GM19240 (cell line): ENCODE measurements around the gene TXN2.
"Not testable (repeated sequence)": the region's sequence is repeated elsewhere in the genome, so short reads cannot be mapped to it uniquely, and the experiment has no call there.

Experiments used
- DNase-seq: peaks from one replicate; pipeline ENCODE4 v3.0.0; 2011; ENCODE audit warnings: low spot score; ENCODE audit not compliant: insufficient read length

Gene TXN2

DNA sequence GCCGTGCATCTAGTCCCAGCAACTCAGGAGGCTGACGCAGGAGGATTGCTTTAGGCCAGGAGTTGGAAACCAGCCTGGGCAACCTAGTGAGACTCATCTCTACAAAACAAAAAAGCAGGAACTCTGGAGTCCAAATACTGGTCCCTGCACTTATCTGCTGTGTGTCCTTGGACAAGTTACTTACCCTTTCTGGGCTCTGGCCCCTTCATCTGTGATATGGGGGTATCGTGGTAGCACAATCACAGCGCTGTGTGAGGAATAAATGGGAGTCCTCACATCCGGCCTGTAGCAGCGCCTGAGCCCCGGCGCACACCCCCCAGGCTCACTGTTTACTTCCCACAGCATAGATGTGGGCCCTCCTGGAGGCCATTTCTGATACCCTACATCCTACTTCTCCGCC lies 49.5 kb downstream of the TXN2 start:
- DNase-seq, result no peak

DNA sequence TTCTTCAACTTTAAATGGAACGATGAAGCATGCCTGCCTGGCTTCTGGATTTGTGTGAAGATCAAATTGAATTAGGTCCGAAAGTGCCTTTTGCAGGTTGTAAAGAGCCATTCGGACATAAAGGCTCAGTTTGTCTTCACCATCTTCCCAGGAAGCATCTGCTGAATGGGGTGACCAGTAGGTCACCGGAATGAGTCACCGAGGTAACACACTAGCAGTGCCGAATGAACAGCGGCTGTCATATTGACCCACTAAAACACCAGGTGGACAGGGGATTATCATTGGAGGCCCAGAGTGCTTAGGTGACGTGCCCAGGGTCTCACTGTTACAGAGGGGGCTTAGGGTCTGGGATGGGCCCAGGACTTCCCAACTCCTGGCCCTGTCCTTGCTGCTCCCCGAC lies 50.6 kb downstream of the TXN2 start:
- no peak for DNase-seq

DNA sequence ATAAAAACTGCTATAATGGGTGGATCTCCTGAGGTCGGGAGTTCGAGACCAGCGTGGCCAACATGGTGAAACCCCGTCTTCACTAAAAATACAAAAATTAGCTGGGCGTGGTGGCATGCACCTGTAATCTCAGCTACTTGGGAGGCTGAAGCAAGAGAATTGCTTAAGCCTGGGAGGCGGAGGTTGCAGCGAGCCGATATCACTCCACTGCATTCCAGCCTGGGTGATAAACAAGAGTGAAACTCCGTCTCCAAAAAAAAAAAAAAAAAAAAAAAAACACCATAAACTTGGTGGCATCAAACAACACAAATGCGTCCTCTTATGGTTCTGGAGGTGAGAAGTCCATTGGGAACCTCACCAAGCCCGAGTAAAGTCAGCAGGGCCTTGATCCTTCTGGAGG lies 53.5 kb downstream of the TXN2 start:
- not testable (repeated sequence) for DNase-seq

DNA sequence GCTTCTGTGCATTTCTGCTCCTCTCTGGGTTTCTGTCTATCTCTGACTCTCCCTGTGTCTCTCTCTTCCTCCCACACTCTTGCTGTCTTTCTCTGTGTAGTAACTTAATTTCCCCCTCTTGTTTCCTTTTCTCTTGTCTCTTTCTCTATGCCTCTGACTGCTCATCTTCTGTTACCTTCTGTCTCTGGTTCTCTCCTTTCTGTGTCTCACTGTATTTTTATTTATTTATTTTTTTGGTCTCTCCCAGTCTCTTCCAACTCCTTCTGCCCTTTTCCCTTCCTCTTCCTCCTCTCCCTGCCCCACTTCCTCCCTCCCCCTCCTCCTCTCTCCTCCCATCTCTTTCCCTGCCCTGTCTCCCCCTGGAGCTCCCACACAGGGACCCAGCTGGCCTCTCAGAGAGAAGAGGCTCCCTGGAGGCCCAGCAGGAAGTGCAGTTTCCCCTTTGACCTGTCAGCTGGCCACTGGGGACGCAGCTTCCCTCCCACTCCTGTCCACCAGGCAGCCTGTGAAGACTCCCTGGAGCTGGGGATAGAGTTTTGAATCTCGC lies 55.4 kb downstream of the TXN2 start:
- no peak for DNase-seq

DNA sequence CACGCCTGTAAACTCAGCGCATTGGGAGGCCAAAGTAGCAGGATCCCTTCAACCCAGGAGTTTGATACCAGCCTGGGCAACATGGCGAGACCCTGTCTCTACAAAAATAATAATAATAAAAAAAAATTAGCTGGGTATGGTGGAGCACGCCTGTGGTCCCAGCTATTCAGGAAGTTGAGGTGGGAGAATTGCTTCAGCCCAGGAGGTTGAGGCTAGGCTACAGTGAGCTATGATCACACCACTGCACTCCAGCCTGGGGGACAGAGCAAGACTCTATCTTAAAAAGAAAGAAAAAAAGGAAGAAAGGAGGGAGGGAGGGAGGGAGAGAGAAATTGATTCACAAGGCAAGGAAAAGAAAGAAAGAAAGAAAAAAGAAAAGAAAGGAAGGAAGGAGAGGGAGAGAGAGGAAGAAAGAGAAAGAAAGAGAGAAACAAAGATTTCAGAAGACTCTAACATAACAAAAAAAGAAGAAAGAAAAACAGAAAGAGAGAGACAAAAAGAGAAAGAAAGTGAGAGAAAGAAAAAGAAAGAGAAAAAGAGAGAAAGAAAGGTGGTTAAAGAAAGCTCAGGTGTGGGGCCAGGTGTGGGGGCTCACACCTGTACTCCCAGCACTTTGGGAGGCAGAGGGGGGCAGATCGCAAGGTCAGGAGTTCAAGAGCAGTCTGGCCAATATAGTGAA lies 56.4 kb downstream of the TXN2 start:
- DNase-seq, result no peak

DNA sequence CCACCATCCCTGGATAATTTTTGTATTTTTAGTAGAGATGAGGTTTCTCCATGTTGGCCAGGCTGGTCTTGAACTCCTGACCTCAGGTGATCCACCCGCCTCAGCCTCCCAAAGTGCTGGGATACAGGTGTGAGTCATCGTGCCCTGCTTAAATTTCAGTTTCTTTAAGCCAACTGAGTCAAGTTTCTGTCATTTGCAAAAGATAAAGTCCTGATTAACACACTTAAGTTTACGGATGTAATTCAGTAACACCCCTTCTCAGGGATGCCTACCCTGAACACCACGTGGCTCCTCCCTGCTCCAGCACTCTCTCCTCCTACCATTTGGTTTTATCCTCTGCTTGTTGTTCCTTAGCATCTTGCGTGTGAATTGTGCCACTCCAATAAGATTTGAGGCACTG lies 57.0 kb downstream of the TXN2 start:
- DNase-seq, result not testable (repeated sequence)

DNA sequence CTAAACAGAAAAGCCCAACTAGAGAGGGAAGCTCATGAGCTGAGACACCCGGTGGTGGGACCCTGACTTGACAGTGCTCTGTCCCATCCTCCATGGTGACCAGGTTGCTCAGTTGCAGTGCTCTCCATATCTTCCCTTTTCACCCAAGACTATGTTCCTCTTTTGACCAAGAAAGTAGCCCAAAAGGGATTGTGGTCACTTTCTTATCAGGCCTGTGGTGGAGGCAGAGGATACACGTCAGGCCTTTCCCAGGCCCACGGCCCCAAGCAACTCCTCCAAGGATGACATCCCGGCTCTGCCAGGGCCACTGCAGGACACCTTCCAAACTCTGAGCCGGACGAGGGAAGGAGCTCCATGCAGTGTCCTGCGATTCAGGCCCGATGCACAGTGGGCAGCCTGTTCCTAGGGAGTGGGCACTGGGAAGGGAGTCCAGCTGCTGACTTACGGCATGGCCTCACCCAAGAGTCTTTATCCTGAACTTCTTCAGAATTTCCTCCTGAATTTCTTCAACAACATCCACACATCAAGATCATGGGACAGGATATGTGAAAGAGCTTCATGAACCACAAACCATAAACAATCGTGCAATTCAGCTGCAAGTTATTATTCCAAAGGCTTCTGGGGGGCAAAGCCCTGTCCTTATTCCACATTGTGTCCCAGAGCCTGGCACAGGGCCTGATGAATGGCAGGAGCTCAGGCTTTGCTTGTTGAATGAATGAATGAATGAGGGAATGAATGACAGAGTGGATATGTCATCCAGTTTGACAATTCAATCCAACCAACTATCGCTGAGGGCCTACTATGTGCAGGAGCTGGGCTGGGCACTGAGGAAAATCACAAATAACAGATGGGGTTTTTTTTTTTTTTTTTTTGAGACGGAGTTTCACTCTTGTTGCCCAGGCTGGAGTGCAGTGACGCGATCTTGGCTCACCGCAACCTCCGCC lies 57.7 kb downstream of the TXN2 start:
- DNase-seq, result no peak

DNA sequence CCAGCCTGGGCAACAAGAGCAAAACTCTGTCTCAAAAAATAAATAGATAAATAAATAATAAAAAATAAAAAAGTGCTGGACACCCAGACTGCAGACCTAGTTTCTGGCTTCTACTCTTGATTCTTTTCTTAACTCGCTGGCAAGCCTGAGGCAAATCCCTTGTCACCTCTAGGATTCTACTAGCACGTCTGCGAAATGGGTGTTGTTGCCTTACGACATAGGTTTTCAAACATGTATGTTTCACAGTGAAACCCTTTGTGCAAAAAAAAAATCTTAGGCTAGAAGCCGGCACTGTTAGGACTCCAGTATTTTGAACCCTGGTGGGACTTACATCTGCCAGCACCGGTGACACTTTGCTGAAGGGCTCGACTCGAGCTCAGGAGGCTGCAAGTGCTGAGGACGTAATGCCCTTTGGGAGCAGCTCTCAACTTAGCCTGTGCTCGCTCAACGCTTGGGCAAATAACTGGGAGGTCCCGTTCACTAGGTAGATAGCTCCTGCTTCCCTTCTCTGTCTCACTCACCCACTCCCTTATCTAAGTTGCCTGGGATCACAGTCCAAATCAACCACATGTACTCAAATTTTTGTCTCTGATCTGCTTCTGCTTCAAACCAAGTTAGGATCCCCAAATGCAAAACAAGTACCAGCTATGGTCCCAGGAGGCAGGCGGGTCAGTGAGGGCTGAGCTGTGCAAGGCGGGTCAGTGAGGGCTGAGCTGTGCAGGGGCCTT lies 59.0 kb downstream of the TXN2 start:
- no peak for DNase-seq

DNA sequence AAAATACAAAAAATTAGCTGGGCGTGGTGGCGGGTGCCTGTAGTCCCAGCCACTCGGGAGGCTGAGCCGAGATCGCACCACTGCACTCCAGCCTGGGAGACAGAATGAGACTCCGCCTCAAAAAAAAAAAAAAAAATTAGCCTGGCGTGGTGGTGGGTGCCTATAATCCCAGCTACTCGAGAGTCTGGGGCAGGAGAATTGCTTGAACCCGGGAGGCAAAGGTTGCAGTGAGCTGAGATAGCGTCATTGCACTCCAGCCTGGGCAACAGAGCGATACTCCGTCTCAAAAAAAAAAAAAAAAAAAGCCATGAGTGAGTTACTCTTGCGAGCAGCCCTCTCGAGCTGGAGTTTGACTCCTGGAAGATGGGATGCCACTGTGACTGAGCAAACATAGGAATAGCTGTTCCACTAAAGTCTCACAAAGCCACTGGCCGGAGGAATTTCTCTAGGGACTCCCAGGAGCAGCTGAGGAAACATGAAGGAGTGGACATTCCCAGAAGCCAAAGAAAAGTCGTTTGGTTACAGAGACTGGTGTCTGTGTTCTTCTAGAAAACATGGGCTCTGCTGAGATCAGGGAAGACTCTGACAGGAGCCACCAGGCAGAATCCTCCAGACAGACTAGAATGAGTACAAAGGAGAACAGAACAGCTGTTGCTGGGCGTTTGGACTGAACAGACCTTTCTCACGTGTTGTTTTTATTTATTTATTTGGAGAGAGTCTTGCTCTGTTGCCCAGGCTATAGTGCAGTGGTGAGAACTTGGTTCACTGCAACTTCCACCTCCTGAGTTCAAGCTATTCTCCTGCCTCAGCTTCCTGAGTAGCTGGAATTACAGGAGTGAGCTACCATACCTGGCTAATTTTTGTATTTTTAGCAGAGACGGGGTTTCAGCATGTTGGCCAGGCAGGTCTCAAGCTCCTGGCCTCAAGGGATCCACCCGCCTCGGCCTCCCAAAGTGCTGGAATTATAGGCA lies 61.2 kb downstream of the TXN2 start:
- DNase-seq, result no peak

DNA sequence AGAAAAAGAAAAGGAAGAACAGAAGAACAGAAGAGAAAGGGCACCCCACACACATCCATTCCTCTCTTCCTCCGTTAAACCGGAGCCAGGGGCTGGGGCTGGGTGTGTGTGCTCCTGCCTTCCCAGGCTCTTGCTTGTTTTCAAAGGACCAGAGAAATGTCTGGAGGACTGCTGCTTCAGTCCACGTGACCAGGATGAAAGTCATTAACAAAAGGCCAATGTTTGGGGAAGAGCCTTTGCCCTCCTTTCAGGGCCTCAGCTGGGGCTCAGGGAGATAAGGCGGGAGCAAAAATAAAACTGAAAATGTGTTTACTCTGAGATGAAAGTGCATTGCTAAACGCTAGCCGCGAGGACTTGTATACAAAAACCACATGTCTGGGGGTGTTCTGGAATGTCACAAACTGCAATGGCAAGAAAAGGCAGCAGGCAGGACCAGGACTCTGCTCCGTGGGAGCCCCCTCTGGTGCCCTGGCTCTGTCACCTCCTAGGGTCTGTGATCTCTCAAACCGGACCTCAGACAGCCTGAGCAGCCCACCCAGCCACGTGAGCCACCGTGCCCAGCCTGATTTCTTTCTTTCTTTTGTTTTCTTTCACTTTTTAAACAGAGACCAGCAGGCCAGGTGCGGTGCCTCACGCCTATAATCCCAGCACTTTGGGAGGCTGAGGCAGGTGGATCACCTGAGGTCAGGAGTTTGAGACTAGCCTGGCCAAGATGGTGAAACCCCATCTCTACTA lies 62.1 kb downstream of the TXN2 start:
- DNase-seq, result no peak

DNA sequence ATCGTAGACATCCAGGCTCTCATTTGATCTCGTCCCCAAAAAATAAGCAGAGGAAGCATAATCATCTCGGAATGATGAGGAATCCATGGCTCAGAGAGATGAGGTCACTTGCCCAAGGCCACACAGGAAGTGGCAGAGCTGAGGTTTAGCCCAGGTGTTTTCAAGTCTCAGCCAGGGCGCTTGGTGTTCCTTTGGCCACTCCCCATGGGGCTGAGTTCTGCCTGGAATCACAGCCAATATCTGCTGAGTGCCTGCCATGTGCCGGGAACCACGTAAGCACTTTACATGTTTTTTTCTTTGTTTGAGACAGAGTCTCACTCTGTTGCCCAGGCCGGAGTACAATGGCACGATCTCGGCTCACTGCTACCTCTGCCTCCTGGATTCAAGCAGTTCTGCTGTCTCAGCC lies 64.2 kb downstream of the TXN2 start:
- DNase-seq, result no peak
